Neural crest cell (in vitro differentiated cells): Measurements from ENCODE around the gene UGT1A8. TPM values are rescaled to one million over a fixed set of nuclear protein-coding genes. Genes with fewer than 3 reads are reported as not detected.

ENCODE experiments used
- DNase-seq: peaks from one replicate; pipeline ENCODE4 v3.0.0; 2021; ENCODE audit warnings: low read depth, mixed read lengths, low spot score
- H3K27ac Mint-ChIP-seq: one replicate; pipeline ENCODE4 v1.8.0; 2021; ENCODE audit warnings: mild to moderate bottlenecking, mixed read lengths; ENCODE audit not compliant: unreplicated experiment
- H3K27me3 Mint-ChIP-seq: 2 replicates; pipeline ENCODE4 v1.8.0; 2021; ENCODE audit warnings: low read depth, mild to moderate bottlenecking, mixed read lengths
- H3K36me3 Mint-ChIP-seq: 2 replicates; pipeline ENCODE4 v1.8.0; 2021; ENCODE audit warnings: low read depth, mild to moderate bottlenecking, mixed read lengths
- H3K4me1 Mint-ChIP-seq: 2 replicates; pipeline ENCODE4 v1.8.0; 2021; ENCODE audit warnings: mixed read lengths
- H3K4me3 Mint-ChIP-seq: one replicate; pipeline ENCODE4 v1.8.0; 2021; ENCODE audit warnings: mild to moderate bottlenecking, mixed read lengths
- H3K9me3 Mint-ChIP-seq: 2 replicates; pipeline ENCODE4 v1.8.0; 2021; ENCODE audit warnings: mixed read lengths
- CTCF ChIP-seq: fragments of 200-600 bp; sonication (generic); conservative IDR thresholded peaks from 2 replicates; pipeline ENCODE4 v1.5.0; 2021; ENCODE audit warnings: antibody characterized with exemption, mild to moderate bottlenecking
- total RNA-seq: library from RNA; stranded (reverse); gene quantifications from 2 replicates; pipeline ENCODE4 v1.2.1, GENCODE V29; 2021

Gene UGT1A8
- total RNA-seq, 1 donor from 2014 or later, result not detected

DNA sequence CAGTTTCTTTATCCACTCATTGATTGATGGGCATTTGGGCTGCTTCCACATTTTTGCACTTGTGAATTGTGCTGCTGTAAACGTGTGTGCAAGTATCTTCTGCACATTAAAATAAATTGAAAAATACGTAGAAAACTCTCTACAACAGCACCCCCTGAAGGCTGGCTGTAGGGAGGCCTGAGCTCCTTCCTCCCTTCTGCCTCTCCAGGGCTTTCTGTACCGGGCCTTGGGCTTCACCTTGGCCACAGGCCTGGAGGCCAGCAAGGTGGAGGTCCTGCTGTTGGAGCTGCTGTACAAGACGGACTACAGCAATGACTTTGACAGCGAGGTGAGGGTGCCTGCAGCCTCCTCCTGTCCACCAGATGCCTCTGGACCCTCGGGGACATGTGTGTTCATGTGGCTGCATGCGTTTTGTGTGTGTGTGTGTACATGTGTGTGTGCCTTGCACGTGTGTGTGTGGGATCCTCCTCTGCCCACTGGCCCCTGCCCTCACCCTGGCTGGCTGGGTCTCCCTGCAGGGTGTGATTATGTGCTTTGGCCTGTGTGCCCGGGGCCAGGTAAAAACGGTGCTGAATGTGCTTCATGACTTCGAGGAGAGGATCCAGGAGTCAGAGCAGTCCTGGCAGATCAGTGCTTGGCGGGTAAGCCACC is 189.9 kb downstream of the UGT1A8 start:
- Mint-ChIP-seq H3K9me3 (no peaks in the 10 kb centered on the region), H3K36me3 (no peaks in the 10 kb centered on the region), H3K4me1 (no peaks in the 10 kb centered on the region), H3K27ac (peak overlapping the region; percentile 12), H3K4me3 (no peak overlapping the region), H3K27me3 (peaks cover 3% of the 10 kb centered on the region)
- DNase-seq, result no peak
- no peak for TF ChIP-seq CTCF

DNA sequence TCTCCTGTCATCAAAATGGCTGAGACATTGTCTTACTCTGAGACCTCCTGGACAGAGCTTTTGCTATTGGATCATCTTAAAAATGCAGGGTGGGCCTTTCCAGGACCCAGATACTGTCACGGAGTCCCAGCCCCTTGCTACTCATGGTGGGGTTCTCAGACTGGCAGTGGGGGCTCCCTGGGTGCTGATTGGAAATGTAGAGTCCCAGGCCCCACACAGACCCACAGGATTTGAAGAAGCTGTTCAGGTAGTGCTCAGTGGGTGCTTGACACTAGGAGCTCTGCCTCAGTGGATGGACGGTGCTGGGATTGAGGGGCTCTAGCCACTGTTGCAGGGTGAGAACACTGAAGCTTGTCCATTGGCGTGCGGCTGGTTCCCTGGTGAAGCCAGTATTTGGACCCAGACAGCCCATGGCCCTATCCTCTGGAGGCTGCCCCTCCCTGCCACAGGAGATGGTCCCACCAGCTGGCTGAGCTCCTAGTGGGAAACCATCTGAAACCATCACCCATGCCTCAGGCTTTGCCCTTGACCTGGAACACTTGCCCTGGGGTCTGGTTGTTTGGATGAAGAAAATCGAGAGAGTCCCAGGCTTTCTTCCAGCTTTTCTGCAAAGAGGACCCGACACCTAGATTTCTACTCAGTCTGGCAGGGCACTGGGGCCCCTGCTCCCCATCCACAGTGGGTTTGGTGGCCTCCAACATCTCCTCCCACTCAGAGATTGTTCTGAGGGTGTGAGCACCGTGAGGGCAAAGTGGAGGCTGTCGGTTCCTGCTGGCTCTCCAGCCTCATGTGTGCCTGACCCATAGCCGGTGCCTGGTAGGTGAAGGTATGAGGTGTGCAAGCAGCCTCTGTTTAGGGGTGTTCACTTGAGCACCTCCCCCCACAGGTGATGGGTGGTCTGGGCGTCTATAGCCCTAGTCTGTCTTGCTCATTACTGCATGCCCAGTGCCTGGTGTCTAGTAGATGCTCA is 190.8 kb downstream of the UGT1A8 start:
- Mint-ChIP-seq H3K27ac (no peak overlapping the region), H3K36me3 (no peaks in the 10 kb centered on the region), H3K27me3 (peaks cover 3% of the 10 kb centered on the region), H3K4me1 (no peaks in the 10 kb centered on the region), H3K9me3 (no peaks in the 10 kb centered on the region), H3K4me3 (no peak overlapping the region)
- no peak for TF ChIP-seq CTCF
- DNase-seq, result no peak

- no peak overlapping the region for H3K27ac Mint-ChIP-seq
- H3K36me3 Mint-ChIP-seq, result no peaks in the 10 kb centered on the region
- H3K27me3 Mint-ChIP-seq, result no peaks in the 10 kb centered on the region
- no peaks in the 10 kb centered on the region for H3K4me1 Mint-ChIP-seq
- no peak for DNase-seq
- H3K9me3 Mint-ChIP-seq, result no peaks in the 10 kb centered on the region
- H3K4me3 Mint-ChIP-seq, result no peak overlapping the region
- TF ChIP-seq CTCF, result no peak
Measured at GRCh38 chr2:233810385-233810784, 193.0 kb downstream of the UGT1A8 start.

DNA sequence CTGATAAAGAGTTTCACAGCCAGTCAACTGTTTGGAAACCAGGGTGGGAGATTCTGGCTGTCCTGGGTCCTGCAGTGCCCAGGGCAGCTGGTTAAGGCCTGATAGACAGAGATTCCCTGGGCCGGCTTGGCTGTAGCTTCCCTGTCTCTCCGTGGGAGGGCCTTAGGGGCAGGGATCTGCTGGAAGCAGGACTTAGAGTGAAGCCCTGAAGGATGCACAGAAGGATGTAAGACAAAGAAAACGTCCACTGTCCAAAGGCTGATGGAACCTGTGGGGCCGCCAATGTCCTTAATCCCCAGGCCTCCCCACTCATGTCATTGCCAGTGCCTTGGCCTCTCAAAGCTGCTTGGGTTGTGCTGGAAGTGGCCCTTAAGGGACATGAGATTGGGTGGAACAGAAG is 193.7 kb downstream of the UGT1A8 start:
- no peaks in the 10 kb centered on the region for H3K27me3 Mint-ChIP-seq
- no peaks in the 10 kb centered on the region for H3K9me3 Mint-ChIP-seq
- no peak overlapping the region for H3K27ac Mint-ChIP-seq
- H3K4me1 Mint-ChIP-seq, result peaks cover 2% of the 10 kb centered on the region
- no peak overlapping the region for H3K4me3 Mint-ChIP-seq
- TF ChIP-seq CTCF, result no peak
- H3K36me3 Mint-ChIP-seq, result no peaks in the 10 kb centered on the region
- DNase-seq, result no peak

DNA sequence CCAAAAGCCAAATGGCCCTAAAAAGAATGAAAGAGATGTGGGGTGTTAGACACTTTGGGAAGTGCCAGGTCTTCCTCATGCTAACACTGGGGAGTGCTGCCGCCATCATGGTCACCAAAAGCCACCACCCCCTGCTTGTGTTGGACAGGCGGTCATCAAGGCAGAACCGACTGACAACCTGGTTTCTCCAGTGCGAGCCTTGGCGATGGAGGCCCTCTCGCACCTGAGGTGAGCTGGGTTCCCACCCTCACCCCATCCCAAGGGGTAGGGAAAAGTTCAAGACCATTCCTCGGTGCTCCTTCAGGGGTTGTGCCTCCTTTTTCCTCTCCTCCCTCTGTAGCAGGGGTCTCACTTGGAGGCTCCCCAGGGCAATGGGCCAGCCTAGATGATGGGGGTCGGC is 194.3 kb downstream of the UGT1A8 start:
- no peaks in the 10 kb centered on the region for H3K9me3 Mint-ChIP-seq
- H3K36me3 Mint-ChIP-seq, result no peaks in the 10 kb centered on the region
- TF ChIP-seq CTCF, result no peak
- no peak overlapping the region for H3K27ac Mint-ChIP-seq
- H3K4me1 Mint-ChIP-seq, result peaks cover 8% of the 10 kb centered on the region
- no peak overlapping the region for H3K4me3 Mint-ChIP-seq
- DNase-seq, result no peak
- no peaks in the 10 kb centered on the region for H3K27me3 Mint-ChIP-seq
